GM19467 (cell line): ENCODE data around the gene ENOX1.
"Not testable (repeated sequence)": the region's sequence is repeated elsewhere in the genome, so short reads cannot be mapped to it uniquely, and the experiment has no call there.

Experiments
- ATAC-seq: cut with Tn5 transposase; IDR thresholded peaks from one replicate; pipeline ENCODE4 v1.9.1; 2021; ENCODE audit warnings: mild to moderate bottlenecking, moderate library complexity; ENCODE audit not compliant: unreplicated experiment

The ENOX1 gene

DNA sequence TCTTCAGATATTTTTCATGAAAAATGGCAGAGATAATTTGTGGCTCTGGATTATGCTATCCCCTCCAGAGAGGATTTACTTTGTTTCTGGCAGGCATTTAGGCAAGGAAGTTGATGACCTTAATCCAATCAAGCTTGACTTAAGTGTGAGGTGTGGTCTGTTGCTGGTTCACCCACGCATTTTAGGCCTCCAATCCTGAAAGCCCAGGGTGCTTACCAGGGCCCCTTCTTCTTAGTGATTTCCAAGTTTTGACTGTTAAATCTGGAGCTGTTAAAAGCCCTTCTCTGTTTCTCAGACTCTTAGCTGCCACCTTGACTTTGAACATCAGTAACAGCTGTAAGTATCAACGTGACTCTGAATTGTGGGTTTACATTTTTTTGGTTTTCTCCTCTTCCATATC, 601.5 kb downstream of the ENOX1 start:
- no peak for ATAC-seq

DNA sequence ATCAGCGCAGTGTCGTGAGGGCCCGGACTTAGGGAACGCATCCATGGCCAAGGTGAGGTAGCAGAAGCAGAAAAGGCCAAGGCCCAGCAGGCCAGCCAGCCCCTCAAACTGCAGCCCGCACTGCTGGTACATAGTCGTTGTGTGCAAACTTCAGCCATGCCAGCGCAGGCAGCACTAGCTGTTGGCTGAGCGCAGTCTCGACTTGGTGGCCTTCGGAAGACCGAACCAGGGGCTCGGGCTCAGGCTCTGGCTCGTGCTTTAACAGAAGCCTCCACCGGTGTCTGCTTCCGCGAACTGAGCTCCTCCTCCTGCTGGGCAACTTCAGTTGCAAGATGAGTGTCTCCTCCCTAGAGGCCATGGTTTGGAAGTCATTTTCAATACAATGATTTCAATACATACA, 605.9 kb downstream of the ENOX1 start:
- ATAC-seq = no peak

DNA sequence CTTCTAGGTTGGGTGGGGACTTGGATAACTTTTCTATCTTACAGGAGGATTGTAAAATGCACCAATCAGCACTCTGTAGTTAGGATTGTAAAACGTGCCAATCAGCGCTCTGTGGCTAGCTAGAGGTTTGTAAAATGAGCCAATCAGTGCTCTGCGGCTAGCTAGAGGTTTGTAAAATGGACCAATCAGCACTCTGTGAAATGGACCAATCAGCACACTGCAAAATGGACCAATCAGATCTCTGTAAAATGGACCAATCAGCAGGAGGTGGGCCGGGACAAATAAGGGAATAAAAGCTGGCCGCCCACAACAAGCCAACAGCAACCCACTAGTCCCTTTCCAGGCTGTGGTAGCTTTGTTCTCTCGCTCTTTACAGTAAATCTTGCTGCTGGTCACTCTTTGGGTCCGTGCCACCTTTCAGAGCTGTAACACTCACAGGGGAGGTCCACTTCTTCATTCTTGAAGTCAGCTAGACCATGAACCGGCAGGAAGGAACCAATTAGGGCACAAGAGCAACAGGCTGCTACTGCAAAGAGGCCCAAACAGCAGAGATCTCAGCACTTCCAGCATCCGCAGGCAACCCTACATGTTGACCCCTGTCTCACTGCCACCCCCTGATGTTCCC, 606.6 kb downstream of the ENOX1 start:
- ATAC-seq = no peak

DNA sequence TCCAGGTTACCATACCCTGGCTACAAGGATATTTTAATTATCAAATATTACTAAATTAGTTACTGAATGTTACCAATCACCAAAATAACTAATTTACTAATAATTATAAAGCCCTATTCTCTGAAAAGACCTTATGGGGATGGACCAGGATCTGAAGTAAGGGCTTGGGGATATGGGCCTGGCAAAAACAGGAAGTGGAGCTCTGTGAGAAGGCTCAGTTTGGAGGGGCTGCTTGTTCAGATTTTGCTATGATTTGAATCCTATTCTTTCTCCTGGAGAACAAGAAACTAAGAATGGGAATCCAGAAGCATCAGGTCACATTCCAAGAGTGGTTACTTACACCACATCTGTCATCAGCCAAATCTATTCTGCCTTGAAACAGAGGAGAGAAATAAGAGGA, 615.3 kb downstream of the ENOX1 start:
- ATAC-seq = no peak

DNA sequence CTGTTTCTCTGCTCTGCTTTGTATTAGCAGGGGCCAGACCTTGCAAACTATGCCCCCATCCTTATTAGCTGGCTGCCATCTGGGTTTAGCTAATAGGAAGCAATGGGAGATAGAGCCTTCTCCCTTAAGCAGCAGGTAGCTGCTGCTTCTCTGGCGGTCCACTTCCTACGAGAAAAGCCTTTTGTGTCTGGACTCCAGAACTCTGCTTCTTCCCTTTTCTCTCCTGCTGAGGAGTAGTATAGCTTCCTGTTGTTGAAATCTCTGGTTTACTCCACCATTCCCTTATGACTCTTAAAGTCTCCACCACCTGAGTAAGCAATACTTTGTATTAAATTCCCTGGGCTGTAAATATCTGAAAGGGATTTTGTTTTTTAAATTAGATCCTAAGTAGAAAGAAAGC, 616.3 kb downstream of the ENOX1 start:
- no peak for ATAC-seq

DNA sequence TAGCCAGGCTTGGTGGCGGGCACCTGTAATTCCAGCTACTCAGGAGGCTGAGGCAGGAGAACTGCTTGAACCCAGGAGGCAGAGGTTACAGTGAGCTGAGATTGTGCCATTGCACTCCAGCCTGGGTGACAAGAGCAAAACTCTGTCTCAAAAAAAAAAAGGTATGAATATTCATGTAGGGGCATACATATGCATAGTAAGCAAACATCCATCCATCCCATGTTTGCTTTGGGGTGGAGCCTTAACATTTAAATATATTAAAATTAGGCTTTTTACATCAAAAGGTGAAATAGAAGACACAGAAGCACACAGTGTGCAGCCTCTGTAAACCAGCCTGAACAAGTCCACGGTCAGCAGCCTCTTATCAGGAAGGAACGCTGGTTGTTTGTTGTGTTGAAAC, 618.3 kb downstream of the ENOX1 start:
- not testable (repeated sequence) for ATAC-seq

DNA sequence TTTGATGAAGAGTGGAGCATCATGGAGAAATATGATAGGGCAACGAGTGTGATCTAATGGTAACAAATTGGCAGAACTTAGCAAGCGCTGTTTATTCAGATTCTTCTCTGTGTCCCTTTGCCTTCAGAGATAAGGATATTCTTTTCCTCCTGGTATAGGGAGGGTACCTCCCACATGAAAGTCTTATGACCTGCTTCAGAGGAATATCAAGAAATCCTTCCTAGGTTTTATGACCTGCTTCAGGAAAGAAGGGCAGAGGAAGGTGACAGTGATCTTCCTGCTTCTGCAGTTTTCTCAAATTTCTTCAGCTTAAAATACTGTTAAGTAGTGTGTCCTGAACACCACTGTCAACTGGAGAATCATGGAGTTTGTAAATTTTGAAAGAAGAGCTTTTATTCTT, 619.0 kb downstream of the ENOX1 start:
- ATAC-seq = no peak

DNA sequence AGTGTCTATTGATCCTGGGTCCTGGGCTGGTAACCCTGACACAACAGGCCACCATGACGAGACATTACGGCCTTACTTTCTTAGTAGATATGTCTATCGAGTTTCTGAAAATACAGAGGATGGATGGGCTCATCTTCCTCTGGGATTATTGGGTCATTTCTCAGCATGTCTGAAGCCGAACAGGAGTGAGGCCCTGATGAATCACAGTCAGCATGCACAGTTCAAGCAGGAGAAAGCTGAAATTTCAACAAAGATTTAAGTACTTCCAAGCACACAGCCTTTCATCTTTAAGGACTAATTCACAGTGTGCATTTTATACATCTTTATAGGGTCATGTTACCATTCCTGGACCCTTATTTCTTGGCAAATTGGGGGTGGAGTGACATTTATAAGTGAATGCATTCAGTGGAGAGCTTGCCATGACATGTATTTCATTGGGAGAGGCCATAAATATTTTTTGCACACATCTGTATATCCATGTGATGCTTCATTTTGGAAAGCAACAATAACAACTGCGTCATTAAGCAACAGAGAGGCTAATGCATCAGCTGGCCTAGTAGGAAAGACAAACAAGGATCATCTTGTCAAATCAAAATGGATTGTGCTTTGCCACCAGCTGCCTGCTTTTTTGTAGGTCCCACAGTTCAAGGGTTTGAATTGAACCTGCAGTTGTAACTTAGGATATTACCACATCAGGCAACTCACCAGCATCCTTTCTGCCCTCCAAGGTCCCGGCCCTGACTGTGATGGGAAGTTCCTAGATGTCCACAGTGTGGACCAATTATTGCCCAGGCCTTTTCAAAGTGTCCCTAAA, 619.9 kb downstream of the ENOX1 start:
- no peak for ATAC-seq
